HG03095 (cell line): ENCODE measurements around the gene EEF2.

Experiments
- ATAC-seq: cut with Tn5 transposase; IDR thresholded peaks from one replicate; pipeline ENCODE4 v1.9.1; 2021; ENCODE audit warnings: moderate library complexity; ENCODE audit not compliant: unreplicated experiment

The EEF2 gene

DNA sequence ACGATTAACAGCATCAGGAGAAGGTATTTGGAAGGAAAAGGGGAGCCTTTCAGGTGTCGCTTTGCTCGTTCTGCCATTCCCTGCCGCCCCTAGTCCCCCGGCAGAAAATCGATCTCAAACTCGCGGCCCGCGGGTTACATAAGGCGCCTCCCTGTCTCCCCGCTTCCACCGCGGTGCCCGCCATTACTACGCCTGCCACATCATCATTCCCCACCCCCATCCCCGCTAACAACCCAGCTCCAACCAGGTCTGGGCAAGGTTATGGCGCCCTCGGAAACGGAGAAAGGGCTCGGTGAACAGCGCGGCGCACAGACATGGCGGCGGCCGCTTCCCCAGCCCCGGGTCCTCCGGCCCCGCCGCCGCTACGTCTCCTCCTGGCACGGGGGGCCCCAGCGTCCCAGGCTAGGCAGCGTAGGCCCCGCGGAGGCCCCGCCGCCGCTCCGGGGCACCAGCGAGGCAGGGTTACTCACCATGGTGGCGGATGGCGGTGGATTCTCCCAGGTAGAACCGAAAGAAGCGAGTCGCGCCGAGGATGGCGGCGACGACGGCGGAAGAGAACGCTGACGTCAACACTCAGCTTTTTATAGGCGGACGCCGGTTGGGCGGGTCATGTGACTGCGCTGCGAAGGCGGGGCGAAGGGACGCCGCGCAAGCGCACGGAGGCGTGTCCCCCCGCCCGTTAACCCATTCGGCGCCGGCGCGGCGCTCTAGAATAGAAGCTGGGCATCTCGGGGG lies at the start of gene EEF2:
TSS of gene EEF2 (minus strand) at position 556 of the 735 bp plus-strand sequence. CDS start at position 473, 83 bp downstream.
- ATAC-seq = no peak

DNA sequence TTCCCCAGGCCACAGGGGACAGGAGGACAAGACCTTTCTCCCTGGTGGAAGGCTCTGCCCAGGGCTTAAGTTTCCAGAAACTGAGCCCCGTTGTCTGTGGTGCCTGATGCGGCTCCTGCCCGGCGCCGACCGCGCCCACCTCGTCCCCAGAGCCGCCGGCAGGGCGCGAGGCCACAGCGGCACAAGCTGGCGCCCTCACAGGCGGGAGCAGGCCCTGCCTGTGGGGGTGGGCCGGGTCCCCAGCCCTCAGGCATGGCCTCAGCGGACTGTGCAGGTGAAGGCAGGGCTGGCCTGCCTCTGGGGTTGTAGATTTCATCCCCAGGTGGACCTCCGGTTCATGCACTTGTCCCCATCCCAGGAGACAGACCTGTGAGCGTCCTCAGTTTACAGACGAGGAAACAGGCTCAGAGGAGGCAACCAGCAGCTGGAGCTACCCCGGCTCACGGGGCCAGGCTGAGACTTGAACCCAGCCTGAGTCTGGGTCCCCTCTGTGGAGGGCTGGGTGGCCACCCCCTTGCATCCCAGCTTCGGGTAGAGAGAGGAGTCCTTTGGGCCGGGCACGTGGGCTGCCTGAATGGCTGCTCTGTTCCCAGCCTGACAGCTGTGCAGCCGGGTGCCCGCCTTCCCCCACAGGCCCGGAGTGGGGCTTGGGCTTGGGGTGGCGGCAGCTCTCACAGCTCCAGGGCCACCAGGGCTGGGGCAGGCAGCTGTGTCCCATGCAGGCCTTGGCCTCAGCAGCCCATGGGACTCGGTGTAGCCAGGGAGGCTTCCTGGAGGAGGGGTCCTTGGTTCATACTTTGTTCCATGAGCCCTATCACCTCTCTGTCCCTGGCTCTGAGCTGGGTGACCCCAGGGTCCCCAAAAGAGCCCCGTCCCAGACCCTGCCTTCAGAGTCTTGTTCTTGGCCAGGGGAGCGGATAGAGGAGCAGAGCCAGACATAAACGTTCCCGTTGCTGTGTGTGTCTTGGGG lies 49.1 kb upstream of the EEF2 start:
- ATAC-seq = no peak

DNA sequence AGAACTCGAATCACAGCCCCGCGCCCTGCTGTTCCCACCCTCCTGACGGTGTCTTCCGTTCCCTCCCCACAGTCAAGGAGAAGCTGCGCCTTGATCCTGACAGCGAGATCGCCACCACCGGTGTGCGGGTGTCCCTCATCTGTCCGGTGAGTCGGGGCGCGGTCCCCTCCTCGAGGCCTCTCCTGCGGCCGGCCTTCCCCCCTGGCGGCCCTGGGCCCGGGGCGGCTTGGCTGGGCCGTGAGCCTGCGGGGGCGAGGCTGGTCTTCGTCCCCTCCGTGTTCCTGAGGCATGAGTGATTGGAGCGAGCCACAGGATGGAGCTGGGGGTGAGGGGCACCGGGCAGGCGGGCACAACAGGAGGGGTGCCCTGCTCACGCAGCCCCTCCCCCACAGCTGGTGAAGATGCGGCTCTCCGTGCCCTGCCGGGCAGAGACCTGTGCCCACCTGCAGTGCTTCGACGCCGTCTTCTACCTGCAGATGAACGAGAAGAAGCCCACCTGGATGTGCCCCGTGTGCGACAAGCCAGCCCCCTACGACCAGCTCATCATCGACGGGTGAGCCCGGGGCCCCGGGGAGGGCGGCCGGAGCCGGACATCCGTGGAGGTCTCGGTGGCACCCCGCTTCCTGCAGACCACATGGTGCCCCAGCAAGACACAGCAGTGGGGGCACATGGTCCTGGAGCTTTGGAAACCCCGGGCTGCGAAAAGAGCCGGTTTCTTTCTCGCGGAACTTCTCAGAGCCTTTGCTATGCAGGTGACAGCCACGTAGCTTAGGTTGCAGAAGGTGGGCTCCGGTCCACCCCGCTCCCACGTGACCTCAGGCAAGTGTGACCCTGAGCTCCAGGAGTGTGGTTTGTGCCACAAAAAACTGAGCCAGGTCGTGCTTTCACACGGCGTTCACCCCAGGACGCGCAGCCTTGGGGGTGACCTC lies 48.0 kb upstream of the EEF2 start:
- ATAC-seq = no peak

DNA sequence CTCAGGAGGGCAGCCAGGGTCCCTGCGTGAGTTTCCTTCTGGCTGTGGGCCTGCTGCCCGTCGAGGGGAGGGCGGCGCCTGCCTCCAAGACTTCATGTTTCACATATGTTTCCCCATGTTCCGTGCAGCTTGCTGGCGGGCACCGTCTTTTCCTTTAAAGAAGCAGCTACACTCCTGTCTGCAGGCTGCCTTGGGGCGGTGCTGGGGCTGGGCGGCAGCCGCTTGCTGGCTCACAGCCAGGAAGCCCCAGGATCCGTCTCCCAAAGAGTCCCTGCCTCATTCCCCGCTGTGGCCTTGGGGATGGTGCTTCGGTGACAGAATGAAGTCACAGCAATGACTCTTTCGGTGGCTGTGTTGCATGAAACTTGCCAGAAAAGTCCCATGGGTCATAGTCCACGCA lies 47.2 kb upstream of the EEF2 start:
- ATAC-seq = no peak

DNA sequence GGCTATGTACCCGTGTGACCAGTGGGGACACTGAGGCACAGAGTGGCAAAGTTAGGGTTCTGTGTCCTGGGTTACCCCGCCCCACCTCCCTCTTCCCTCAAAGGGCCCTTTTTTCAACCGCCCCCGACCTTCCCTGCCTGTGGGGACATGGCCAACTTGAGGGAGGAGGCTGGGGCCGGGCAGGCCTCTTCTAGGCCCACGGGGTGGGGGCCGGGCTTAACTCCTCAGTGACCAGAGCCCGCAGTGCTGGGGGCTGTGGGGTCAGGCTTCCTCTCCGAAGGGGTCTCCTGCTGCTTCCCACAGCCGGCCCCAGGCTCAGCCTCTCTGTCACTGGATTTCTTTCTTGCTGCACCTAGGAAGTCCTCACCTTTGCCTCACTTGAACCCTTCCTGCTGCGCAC lies 46.2 kb upstream of the EEF2 start:
- ATAC-seq = no peak

GRCh38 chr19:4030981-4031380 lies 45.7 kb upstream of the EEF2 start:
- no peak for ATAC-seq

GRCh38 chr19:4030552-4030951 lies 45.3 kb upstream of the EEF2 start:
- no peak for ATAC-seq

DNA sequence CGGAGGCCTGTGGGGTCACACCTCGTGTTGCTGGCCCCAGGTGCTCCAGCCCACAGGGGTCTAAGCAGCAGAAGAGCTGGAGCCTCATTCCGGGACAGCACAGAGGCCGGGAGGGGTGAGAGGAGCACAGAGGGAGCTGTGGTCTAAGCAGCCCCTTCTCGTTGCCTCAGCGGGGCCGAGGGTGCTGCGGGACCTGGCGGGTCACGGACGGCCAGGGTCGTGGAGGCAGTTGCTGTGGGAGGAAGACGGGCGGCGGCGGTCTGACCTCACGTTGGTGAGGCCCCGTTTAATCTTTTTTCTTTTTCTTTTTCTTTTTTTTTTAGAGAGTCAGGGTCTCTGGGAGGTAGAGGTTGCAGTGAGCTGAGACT lies 44.0 kb upstream of the EEF2 start:
- no peak for ATAC-seq

- no peak for ATAC-seq
These were observed 43.3 kb upstream of the EEF2 start for GRCh38 chr19:4028334-4029246.

GRCh38 chr19:4027146-4027545 lies 41.9 kb upstream of the EEF2 start:
- no peak for ATAC-seq

GRCh38 chr19:4025317-4025716 lies 40.1 kb upstream of the EEF2 start:
- no peak for ATAC-seq

- no peak for ATAC-seq
These were observed 38.5 kb upstream of the EEF2 start for GRCh38 chr19:4023600-4024398.

DNA sequence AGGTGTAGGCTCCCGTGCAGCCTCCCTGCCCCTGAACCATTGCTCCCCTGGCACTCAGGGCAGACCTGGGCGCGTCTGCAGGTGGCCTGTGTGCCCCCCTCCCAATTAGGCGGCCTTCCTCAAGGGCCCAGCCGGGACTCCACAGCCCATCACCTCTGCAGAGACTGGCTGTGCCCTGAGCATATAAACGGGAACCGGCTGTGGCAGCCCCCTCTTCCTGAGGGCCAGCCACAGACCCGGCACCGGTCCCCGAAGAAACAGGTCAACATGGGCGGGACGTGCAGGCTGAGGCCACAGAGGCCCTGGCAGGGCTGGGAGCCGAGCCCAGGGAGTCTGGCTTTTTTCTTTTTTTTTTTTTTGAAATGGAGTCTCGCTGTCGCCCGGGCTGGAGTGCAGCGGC lies 34.3 kb upstream of the EEF2 start:
- ATAC-seq = no peak

- ATAC-seq = no peak
These were observed 33.7 kb upstream of the EEF2 start for GRCh38 chr19:4018775-4019504.

GRCh38 chr19:4018140-4018613 lies 32.9 kb upstream of the EEF2 start:
- no peak for ATAC-seq

GRCh38 chr19:4016903-4017638 lies 31.8 kb upstream of the EEF2 start:
- no peak for ATAC-seq

DNA sequence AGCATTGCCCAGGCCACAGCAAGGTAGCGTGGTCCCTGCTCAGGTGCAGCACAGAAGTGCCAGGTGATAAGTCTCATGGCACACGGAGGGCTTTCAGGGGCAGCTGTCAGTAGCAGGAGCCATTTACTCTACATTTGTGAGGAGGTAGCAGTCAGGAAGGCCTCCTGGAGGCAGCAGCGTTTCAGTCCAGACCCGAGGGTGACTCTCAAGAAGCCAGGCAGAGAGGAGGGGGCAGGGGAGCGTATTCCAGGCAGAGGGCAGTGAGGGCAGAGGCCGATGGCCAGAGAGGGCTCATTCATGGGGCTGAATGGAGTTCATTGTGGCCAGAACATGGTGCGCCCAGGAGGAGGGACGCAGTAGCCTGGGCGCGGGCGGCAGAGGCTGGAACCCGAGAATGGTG lies 31.2 kb upstream of the EEF2 start:
- ATAC-seq = no peak
